ENCODE results near the gene FRMD4A.
A peak's percentile ranks its signal among the peaks of the same experiment; 100 is the strongest.
"Not testable (repeated sequence)": the region's sequence is repeated elsewhere in the genome, so short reads cannot be mapped to it uniquely, and the experiment has no call there.

The FRMD4A gene

GRCh38 chr10:13770760-13771493 is 559.8 kb downstream of the FRMD4A start:
- no peak overlapping the region for H3K4me3 ChIP-seq (ENCODE audit: low read length)
- TF ChIP-seq CTCF (IDR thresholded peaks at IDR 0.05; ENCODE audit: insufficient read depth, low read depth, low read length, missing control alignments) = no peak
- no peak for DNase-seq (ENCODE audit: low read depth)

GRCh38 chr10:13769946-13770345 is 560.8 kb downstream of the FRMD4A start:
- H3K4me3 ChIP-seq (ENCODE audit: low read length) = no peak overlapping the region
- peak; percentile 99 for DNase-seq (ENCODE audit: low read depth)
- TF ChIP-seq CTCF (IDR thresholded peaks at IDR 0.05; ENCODE audit: insufficient read depth, low read depth, low read length, missing control alignments) = no peak

- no peak overlapping the region for H3K4me3 ChIP-seq (ENCODE audit: low read length)
- TF ChIP-seq CTCF (IDR thresholded peaks at IDR 0.05; ENCODE audit: insufficient read depth, low read depth, low read length, missing control alignments) = no peak
- DNase-seq (ENCODE audit: low read depth) = no peak
Measured at GRCh38 chr10:13767676-13768178, 563.0 kb downstream of the FRMD4A start.

- not testable (repeated sequence) for DNase-seq (ENCODE audit: low read depth); H3K4me3 ChIP-seq (ENCODE audit: low read length)
Measured at GRCh38 chr10:13767148-13767547, 563.6 kb downstream of the FRMD4A start.

- no peak for TF ChIP-seq CTCF (IDR thresholded peaks at IDR 0.05; ENCODE audit: insufficient read depth, low read depth, low read length, missing control alignments)
- DNase-seq (ENCODE audit: low read depth) = no peak
- H3K4me3 ChIP-seq (ENCODE audit: low read length) = no peak overlapping the region
Measured at GRCh38 chr10:13765641-13766341, 564.9 kb downstream of the FRMD4A start.

GRCh38 chr10:13761490-13762091 is 569.1 kb downstream of the FRMD4A start:
- DNase-seq (ENCODE audit: low read depth) = no peak
- no peak overlapping the region for H3K4me3 ChIP-seq (ENCODE audit: low read length)
- no peak for TF ChIP-seq CTCF (IDR thresholded peaks at IDR 0.05; ENCODE audit: insufficient read depth, low read depth, low read length, missing control alignments)

- no peak for DNase-seq (ENCODE audit: low read depth)
- no peak overlapping the region for H3K4me3 ChIP-seq (ENCODE audit: low read length)
- no peak for TF ChIP-seq CTCF (IDR thresholded peaks at IDR 0.05; ENCODE audit: insufficient read depth, low read depth, low read length, missing control alignments)
Measured at GRCh38 chr10:13759168-13759567, 571.6 kb downstream of the FRMD4A start.

Data from epithelial cell of esophagus (primary cell).